ENCODE measurements around the gene PLEKHF1. TPM values are rescaled to one million over a fixed set of nuclear protein-coding genes. Genes with fewer than 3 reads are reported as not detected.

Gene PLEKHF1
- total and polyA plus RNA-seq, 2 of the 8 experiments (the other 6 are each of a cell fraction or from before 2014, with no cell fraction given) = 11.1 to 18.4 TPM

DNA sequence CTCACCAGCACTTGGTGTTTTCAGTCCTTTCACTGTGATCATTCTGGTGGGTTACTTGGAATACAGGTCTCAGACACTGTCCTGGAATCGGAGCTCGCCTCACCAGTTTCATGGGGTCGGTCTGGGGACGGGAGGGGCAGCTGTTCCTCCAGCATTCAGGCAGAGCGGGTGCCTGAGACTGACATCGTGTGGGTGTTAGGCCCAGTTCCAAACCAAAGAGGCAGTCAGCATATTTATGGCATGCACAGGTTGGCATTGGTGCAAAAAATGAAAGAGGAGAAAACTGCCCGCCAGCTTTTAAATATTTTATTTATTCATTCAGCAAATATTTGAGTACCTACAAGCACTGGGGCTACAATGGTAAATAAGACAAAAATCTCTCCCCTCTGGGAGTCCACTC lies 20.1 kb downstream of the PLEKHF1 start (continued):
- no peak for TF ChIP-seq HDAC2 (IDR thresholded peaks at IDR 0.05; ENCODE audit: borderline replicate concordance in 1 of 2, low read depth in 2 of 2, low read length in 2 of 2)
- TF ChIP-seq KDM4A (IDR thresholded peaks at IDR 0.05; ENCODE audit: low read depth, low read length, severe bottlenecking) = no peak
- no peak for TF ChIP-seq POU5F1 (IDR thresholded peaks at IDR 0.05; ENCODE audit: low read depth, low read length)

Measured in H1 (cell line).